Naive thymus-derived CD4-positive, alpha-beta T cell (primary cell): ENCODE measurements around the gene CA10. TPM values are rescaled to one million over a fixed set of nuclear protein-coding genes. Genes with fewer than 3 reads are reported as not detected.

Experiments
- ATAC-seq: fragments of 150-1000 bp; cut with Tn5 transposase; 2 replicates; pipeline ENCODE4 v1.10.0; 2021; ENCODE audit warnings: mild to moderate bottlenecking, moderate library complexity
- CTCF ChIA-PET: fragments of 350-600 bp; sonication (Branson Sonifier 250); formaldehyde crosslinking; loops from one replicate; lab custom pipeline; 2021; ENCODE audit warnings: antibody characterized with exemption; lab: Charles Lee
- POLR2A ChIA-PET: fragments of 350-600 bp; sonication (Branson Sonifier 250); formaldehyde crosslinking; loops from one replicate; lab custom pipeline; 2021; ENCODE audit warnings: antibody characterized with exemption, inconsistent platforms; lab: Charles Lee
- DNase-seq, 9 donors: peaks; one replicate each; pipeline versions ENCODE4 v3.0.0 to v3.0.0-alpha.2; 2020 to 2022; ENCODE audit warnings: mixed read lengths in 1 of 9
- H3K27ac ChIP-seq: one replicate; pipeline ENCODE4 v1.7.0; 2013; ENCODE audit warnings: mild to moderate bottlenecking, low read depth, low read length, moderate library complexity
- H3K27me3 ChIP-seq, 2 donors: one replicate each; pipeline ENCODE4 v1.7.0; 2013; ENCODE audit warnings: low read length in 2 of 2, mild to moderate bottlenecking in 2 of 2, moderate library complexity in 2 of 2; ENCODE audit not compliant: control insufficient read depth in 2 of 2, insufficient read depth in 2 of 2
- H3K36me3 ChIP-seq, 3 experiments: 1 replicate in 2 of 3; 2 replicates in 1 of 3; pipeline ENCODE4 v1.7.0; 2013; ENCODE audit warnings: low read length in 3 of 3, mild to moderate bottlenecking in 3 of 3, moderate library complexity in 1 of 3; ENCODE audit not compliant: insufficient read depth in 3 of 3, control insufficient read depth in 2 of 3
- H3K4me1 ChIP-seq, 2 donors: one replicate each; pipeline ENCODE4 v1.7.0; 2013; ENCODE audit warnings: low read length in 2 of 2, mild to moderate bottlenecking in 2 of 2, moderate library complexity in 1 of 2; ENCODE audit not compliant: control insufficient read depth in 2 of 2, insufficient read depth in 2 of 2
- H3K4me3 ChIP-seq: 2 replicates; pipeline ENCODE4 v1.7.0; 2013; ENCODE audit warnings: mild to moderate bottlenecking, low read length
- H3K9me3 ChIP-seq, 3 experiments: 1 replicate in 2 of 3; 2 replicates in 1 of 3; pipeline ENCODE4 v1.7.0; 2013; ENCODE audit warnings: low read length in 3 of 3; ENCODE audit not compliant: control insufficient read depth in 2 of 3
- H3K27ac Mint-ChIP-seq, 9 donors: one replicate each; pipeline ENCODE4 v1.8.0; 2020 to 2022; ENCODE audit warnings: mixed read lengths in 9 of 9, mild to moderate bottlenecking in 8 of 9, moderate library complexity in 5 of 9, inconsistent platforms in 2 of 9
- H3K27me3 Mint-ChIP-seq, 5 donors: one replicate each; pipeline ENCODE4 v1.8.0; 2021 to 2022; ENCODE audit warnings: mixed read lengths in 5 of 5, mild to moderate bottlenecking in 1 of 5
- H3K36me3 Mint-ChIP-seq, 5 donors: one replicate each; pipeline ENCODE4 v1.8.0; 2020 to 2022; ENCODE audit warnings: mixed read lengths in 5 of 5, mild to moderate bottlenecking in 3 of 5, inconsistent platforms in 1 of 5
- H3K4me1 Mint-ChIP-seq, 7 donors: one replicate each; pipeline ENCODE4 v1.8.0; 2020 to 2022; ENCODE audit warnings: mixed read lengths in 7 of 7, mild to moderate bottlenecking in 3 of 7, inconsistent platforms in 1 of 7
- H3K4me3 Mint-ChIP-seq, 10 donors: one replicate each; pipeline ENCODE4 v1.8.0; 2020 to 2022; ENCODE audit warnings: mild to moderate bottlenecking in 10 of 10, mixed read lengths in 10 of 10, moderate library complexity in 6 of 10, inconsistent platforms in 2 of 10
- H3K9me3 Mint-ChIP-seq, 11 donors: one replicate each; pipeline ENCODE4 v1.8.0; 2020 to 2022; ENCODE audit warnings: mixed read lengths in 11 of 11, mild to moderate bottlenecking in 4 of 11, inconsistent platforms in 1 of 11, moderate library complexity in 1 of 11
- intact Hi-C, 2 donors: fragments of 100-400 bp; cut with micrococcal nuclease; formaldehyde crosslinking; loops; one replicate each; pipeline ENCODE4 v1.15.1; 2023
- polyA plus RNA-seq, 2 donors: library from polyadenylated mRNA; unstranded; fragments of 300-500 nt; fragmentation: Illumina TruSeq; gene quantifications; one replicate each; pipeline ENCODE4 v1.2.3, GENCODE V29; 2021
- total RNA-seq, 6 experiments: library from RNA in 5 of 6; stranded (reverse) in 5 of 6; gene quantifications; 1 replicate in 5 of 6; 2 replicates in 1 of 6; pipeline ENCODE4 v1.2.3 and lab custom pipeline; 2021 to 2026

The CA10 gene
- total and polyA plus RNA-seq, 7 experiments from 2014 or later, result not detected

DNA sequence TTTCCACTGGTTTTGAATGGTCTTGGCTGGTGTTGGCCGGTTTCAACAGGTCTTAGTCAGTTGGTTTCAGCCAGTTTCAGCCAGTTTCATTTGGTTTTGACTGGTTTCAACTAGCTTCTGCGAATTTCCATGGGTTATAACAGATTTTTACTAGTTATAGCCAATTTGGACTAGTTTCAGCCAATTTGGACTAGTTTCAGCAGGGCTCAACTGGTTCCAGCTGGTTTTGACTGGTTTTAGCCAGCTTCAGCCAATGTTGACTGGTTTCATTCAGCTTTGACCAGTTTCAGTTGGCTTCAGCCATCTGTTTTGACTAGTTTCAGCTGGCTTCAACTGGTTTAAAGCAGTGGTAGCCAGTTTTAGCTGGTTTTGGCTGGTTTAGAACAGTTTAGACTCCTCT is 465.6 kb downstream of the CA10 start:
- Histone ChIP-seq H3K4me3 (no peak overlapping the region), H3K4me1 (no peaks in the 10 kb centered on the region), H3K27ac (no peak overlapping the region), H3K27me3 (no peaks in the 10 kb centered on the region), H3K9me3 (no peaks in the 10 kb centered on the region), H3K36me3 (no peaks in the 10 kb centered on the region)
- intact Hi-C loops, result no loop called here
- ChIA-PET POLR2A (no interaction called here), CTCF (no interaction called here)
- no peak overlapping the region for H3K4me3 Mint-ChIP-seq
- peaks cover 6 to 30% (median 19%) of the 10 kb centered on the region in 5 donors for H3K27me3 Mint-ChIP-seq
- H3K9me3 Mint-ChIP-seq, result peaks cover 0 to 41% (median 8%) of the 10 kb centered on the region in 11 donors
- peak in 2 of 9 donors; percentile 1 to 11 for DNase-seq
- H3K4me1 Mint-ChIP-seq, result no peaks in the 10 kb centered on the region
- no peak overlapping the region for H3K27ac Mint-ChIP-seq
- no peak for ATAC-seq
- H3K36me3 Mint-ChIP-seq, result peaks cover 0 to 5% (median 0%) of the 10 kb centered on the region in 5 donors

- peaks cover 0 to 13% (median 0%) of the 10 kb centered on the region in 11 donors for H3K9me3 Mint-ChIP-seq
- ATAC-seq, result no peak
- no peak for DNase-seq
- Histone ChIP-seq H3K27me3 (no peaks in the 10 kb centered on the region), H3K4me3 (no peak overlapping the region), H3K36me3 (no peaks in the 10 kb centered on the region), H3K27ac (no peak overlapping the region), H3K9me3 (no peaks in the 10 kb centered on the region), H3K4me1 (no peaks in the 10 kb centered on the region)
- H3K36me3 Mint-ChIP-seq, result no peaks in the 10 kb centered on the region
- no peaks in the 10 kb centered on the region for H3K4me1 Mint-ChIP-seq
- ChIA-PET CTCF (no interaction called here), POLR2A (no interaction called here)
- no peak overlapping the region for H3K4me3 Mint-ChIP-seq
- H3K27ac Mint-ChIP-seq, result no peak overlapping the region
- intact Hi-C loops, result no loop called here
- peaks cover 0 to 13% (median 3%) of the 10 kb centered on the region in 5 donors for H3K27me3 Mint-ChIP-seq
Measured at GRCh38 chr17:51687887-51688286, 470.6 kb downstream of the CA10 start.

- peaks cover 2 to 31% (median 15%) of the 10 kb centered on the region in 5 donors for H3K27me3 Mint-ChIP-seq
- no peak for ATAC-seq
- no peak overlapping the region for H3K27ac ChIP-seq
Measured at GRCh38 chr17:51685287-51685909, 473.1 kb downstream of the CA10 start.

DNA sequence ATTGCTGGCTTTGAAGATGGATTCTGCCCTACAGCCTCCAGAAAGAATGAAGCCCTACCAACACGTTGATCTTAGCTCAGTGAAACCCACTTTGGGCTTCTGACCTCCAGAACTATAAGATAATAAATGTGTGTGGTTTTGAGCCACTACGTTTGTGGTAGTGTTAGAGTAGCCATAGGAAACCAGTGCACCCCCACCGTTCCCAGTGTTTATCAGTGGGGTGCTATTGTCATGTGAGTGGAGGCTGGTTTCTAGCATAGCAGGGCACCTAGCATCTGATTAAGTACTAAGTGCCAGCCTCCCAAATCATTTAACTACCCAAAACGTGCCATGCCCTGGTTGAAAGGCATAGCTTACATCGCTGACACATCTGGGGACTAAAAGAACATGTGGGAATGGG is 474.3 kb downstream of the CA10 start:
- no peaks in the 10 kb centered on the region for H3K4me1 ChIP-seq
- ATAC-seq, result no peak
- no peaks in the 10 kb centered on the region for H3K27me3 ChIP-seq
- DNase-seq, result no peak
- no peak overlapping the region for H3K27ac ChIP-seq
- intact Hi-C loops, result no loop called here
- POLR2A ChIA-PET, result no interaction called here
- H3K4me3 ChIP-seq, result no peak overlapping the region
- H3K36me3 ChIP-seq, result no peaks in the 10 kb centered on the region
- no peaks in the 10 kb centered on the region for H3K4me1 Mint-ChIP-seq
- peaks cover 0 to 5% (median 0%) of the 10 kb centered on the region in 11 donors for H3K9me3 Mint-ChIP-seq
- no peak overlapping the region for H3K27ac Mint-ChIP-seq
- H3K9me3 ChIP-seq, result no peaks in the 10 kb centered on the region
- CTCF ChIA-PET, result no interaction called here
- no peaks in the 10 kb centered on the region for H3K36me3 Mint-ChIP-seq
- H3K27me3 Mint-ChIP-seq, result peaks cover 2 to 38% (median 17%) of the 10 kb centered on the region in 5 donors
- H3K4me3 Mint-ChIP-seq, result no peak overlapping the region

More at GRCh38 chr17:51685287-51685909, 473.1 kb downstream of the CA10 start:
- no peaks in the 10 kb centered on the region for H3K4me1 ChIP-seq
- no peaks in the 10 kb centered on the region for H3K9me3 ChIP-seq
- H3K9me3 Mint-ChIP-seq, result peaks cover 0 to 5% (median 0%) of the 10 kb centered on the region in 11 donors
- H3K36me3 Mint-ChIP-seq, result no peaks in the 10 kb centered on the region
- H3K4me3 ChIP-seq, result no peak overlapping the region
- no peaks in the 10 kb centered on the region for H3K4me1 Mint-ChIP-seq
- H3K4me3 Mint-ChIP-seq, result no peak overlapping the region
- H3K27me3 ChIP-seq, result no peaks in the 10 kb centered on the region
- no peak overlapping the region for H3K27ac Mint-ChIP-seq
- intact Hi-C loops, result no loop called here
- CTCF ChIA-PET, result no interaction called here
- H3K36me3 ChIP-seq, result no peaks in the 10 kb centered on the region
- POLR2A ChIA-PET, result no interaction called here
- DNase-seq, result no peak

DNA sequence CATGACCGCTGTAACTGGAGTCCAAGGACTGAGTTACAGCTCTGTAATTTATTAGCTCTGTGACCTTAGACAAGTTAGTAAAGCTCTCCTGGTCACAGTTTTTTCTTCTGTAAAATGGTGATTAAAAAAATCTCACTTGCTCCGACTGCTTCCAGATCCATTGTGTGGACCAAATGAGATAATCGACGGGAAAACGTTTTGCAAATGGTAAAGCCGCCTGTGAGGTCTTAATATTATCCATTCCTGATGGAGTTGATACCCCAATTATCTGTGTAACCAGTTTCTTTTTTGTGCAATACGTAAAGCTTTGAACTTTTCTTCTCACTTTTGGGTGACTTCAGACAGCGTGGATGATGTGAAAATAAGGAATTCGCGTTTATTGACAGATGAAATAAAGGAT is 475.2 kb downstream of the CA10 start:
- Mint-ChIP-seq H3K9me3 (peaks cover 0 to 5% (median 0%) of the 10 kb centered on the region in 11 donors), H3K36me3 (no peaks in the 10 kb centered on the region), H3K27me3 (peaks cover 2 to 38% (median 17%) of the 10 kb centered on the region in 5 donors), H3K4me3 (no peak overlapping the region), H3K4me1 (no peaks in the 10 kb centered on the region), H3K27ac (no peak overlapping the region)
- intact Hi-C loops, result no loop called here
- POLR2A ChIA-PET, result no interaction called here
- Histone ChIP-seq H3K27me3 (no peaks in the 10 kb centered on the region), H3K4me1 (no peaks in the 10 kb centered on the region), H3K4me3 (no peak overlapping the region), H3K36me3 (no peaks in the 10 kb centered on the region), H3K9me3 (no peaks in the 10 kb centered on the region), H3K27ac (no peak overlapping the region)
- DNase-seq, result no peak
- CTCF ChIA-PET, result no interaction called here
- no peak for ATAC-seq

DNA sequence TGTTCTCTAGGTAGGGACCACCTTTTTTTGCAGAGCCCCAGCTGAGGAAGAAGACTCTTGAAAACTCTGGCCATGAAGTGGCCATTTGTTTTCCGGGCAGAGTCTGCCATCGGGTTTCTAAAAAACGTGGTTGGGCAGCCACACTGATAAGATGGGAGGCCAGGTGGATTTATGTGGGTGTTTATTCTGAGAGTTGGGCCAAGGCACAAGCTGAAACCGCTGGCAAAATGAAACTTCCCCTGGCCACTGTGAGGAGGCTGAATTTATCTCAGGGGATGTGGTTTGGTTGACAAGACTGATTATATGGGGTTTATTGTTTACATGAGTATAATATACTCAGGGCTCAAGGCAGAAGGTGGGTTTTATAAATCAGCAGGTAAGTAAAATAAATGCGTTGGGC is 476.4 kb downstream of the CA10 start:
- no peak overlapping the region for H3K4me3 Mint-ChIP-seq
- no peak for DNase-seq
- H3K36me3 Mint-ChIP-seq, result no peaks in the 10 kb centered on the region
- Histone ChIP-seq H3K27ac (no peak overlapping the region), H3K36me3 (no peaks in the 10 kb centered on the region), H3K4me1 (no peaks in the 10 kb centered on the region), H3K4me3 (no peak overlapping the region), H3K27me3 (no peaks in the 10 kb centered on the region), H3K9me3 (no peaks in the 10 kb centered on the region)
- H3K4me1 Mint-ChIP-seq, result no peaks in the 10 kb centered on the region
- ChIA-PET CTCF (no interaction called here), POLR2A (interaction anchor here (0.6 kb wide), 1 partner anchor 52 kb away, joined by 3 read pairs; no protein-coding TSS in a partner anchor)
- ATAC-seq, result no peak
- H3K27ac Mint-ChIP-seq, result no peak overlapping the region
- intact Hi-C loops, result no loop called here
- H3K9me3 Mint-ChIP-seq, result peaks cover 0 to 3% (median 0%) of the 10 kb centered on the region in 11 donors
- H3K27me3 Mint-ChIP-seq, result peaks cover 2 to 37% (median 17%) of the 10 kb centered on the region in 5 donors

DNA sequence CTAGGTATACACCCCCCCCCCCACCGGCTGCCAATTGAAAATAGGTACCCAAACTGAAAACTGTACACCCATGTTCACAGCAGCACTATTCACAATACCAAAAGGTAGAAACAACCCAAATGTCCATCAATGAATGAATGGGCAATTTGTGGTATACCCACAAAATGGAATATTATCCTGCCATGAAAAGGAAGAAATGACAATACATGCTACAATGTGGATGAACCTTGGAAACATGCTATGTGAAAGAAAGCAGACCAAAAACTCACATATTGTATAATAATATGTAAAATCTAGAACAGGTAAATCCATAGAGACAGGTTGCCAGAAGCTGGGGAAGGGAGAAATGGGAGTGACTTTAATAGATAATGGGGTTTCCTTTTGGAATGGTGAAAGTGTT is 480.6 kb downstream of the CA10 start:
- no peaks in the 10 kb centered on the region for H3K9me3 ChIP-seq
- POLR2A ChIA-PET, result no interaction called here
- H3K36me3 Mint-ChIP-seq, result no peaks in the 10 kb centered on the region
- peaks cover 0 to 37% (median 25%) of the 10 kb centered on the region in 5 donors for H3K27me3 Mint-ChIP-seq
- H3K9me3 Mint-ChIP-seq, result peaks cover 0 to 3% (median 0%) of the 10 kb centered on the region in 11 donors
- no peaks in the 10 kb centered on the region for H3K4me1 Mint-ChIP-seq
- no peaks in the 10 kb centered on the region for H3K4me1 ChIP-seq
- CTCF ChIA-PET, result no interaction called here
- H3K36me3 ChIP-seq, result no peaks in the 10 kb centered on the region
- intact Hi-C loops, result no loop called here
- no peak overlapping the region for H3K4me3 ChIP-seq
- H3K4me3 Mint-ChIP-seq, result no peak overlapping the region
- no peak for DNase-seq
- H3K27ac ChIP-seq, result no peak overlapping the region
- H3K27me3 ChIP-seq, result no peaks in the 10 kb centered on the region
- ATAC-seq, result no peak
- H3K27ac Mint-ChIP-seq, result no peak overlapping the region
